Endothelial cell of umbilical vein (primary cell): ENCODE measurements around the gene COA3. TPM values are rescaled to one million over a fixed set of nuclear protein-coding genes. Genes with fewer than 3 reads are reported as not detected.

Experiments used
- BruUV-seq: library from RNA; stranded (reverse); fragments of 400-500 nt; replicated peaks from 2 replicates; lab custom pipeline; 2021; lab: Mats Ljungman, UMichigan
- CTCF ChIA-PET: fragments of 300-600, 350-600 bp; sonication (Branson Sonifier 250); formaldehyde crosslinking; loops from one replicate; lab custom pipeline; 2021; ENCODE audit warnings: antibody characterized with exemption, inconsistent platforms; lab: Charles Lee
- POLR2A ChIA-PET: fragments of 300-600, 350-600 bp; sonication (Branson Sonifier 250); formaldehyde crosslinking; loops from one replicate; lab custom pipeline; 2021; ENCODE audit warnings: antibody characterized with exemption, inconsistent platforms; lab: Charles Lee
- DNase-seq: peaks from one replicate; pipeline ENCODE4 v3.0.0-alpha.2; 2011; ENCODE audit warnings: low read depth, low spot score
- FAIRE-seq: peaks from 2 replicates; lab custom pipeline; 2011; peaks lifted over from hg19 to GRCh38; lab: Jason Lieb, UNC
- H2AFZ ChIP-seq: 2 replicates; pipeline ENCODE4 v1.6.0; 2012; ENCODE audit warnings: low read depth, low read length, control low read depth, inconsistent platforms
- H3K27ac ChIP-seq: 2 replicates; pipeline ENCODE4 v1.5.1; 2011; ENCODE audit warnings: low read depth, mild to moderate bottlenecking, control low read depth, low read length, moderate library complexity; ENCODE audit not compliant: insufficient read depth
- H3K27me3 ChIP-seq, 2 experiments: 2 replicates each; pipeline versions ENCODE4 v1.6.0 to v1.6.1; 2011; ENCODE audit warnings: low read length in 2 of 2, mixed read lengths in 1 of 2; ENCODE audit not compliant: control insufficient read depth in 2 of 2, insufficient read depth in 2 of 2
- H3K36me3 ChIP-seq, 2 experiments: 2 replicates in 1 of 2; 3 replicates in 1 of 2; pipeline ENCODE4 v1.5.1; 2011; ENCODE audit warnings: low read length in 2 of 2, mild to moderate bottlenecking in 1 of 2, moderate library complexity in 1 of 2; ENCODE audit not compliant: control insufficient read depth in 2 of 2, insufficient read depth in 2 of 2; ENCODE audit errors: extremely low read depth in 1 of 2
- H3K4me1 ChIP-seq: 3 replicates; pipeline ENCODE4 v1.5.1; 2011; ENCODE audit warnings: mild to moderate bottlenecking, low read length; ENCODE audit not compliant: control insufficient read depth, insufficient read depth; ENCODE audit errors: extremely low read depth
- H3K4me2 ChIP-seq: 2 replicates; pipeline ENCODE4 v1.6.1; 2011; ENCODE audit warnings: low read length, control low read depth, mixed read lengths; ENCODE audit not compliant: insufficient read depth
- H3K4me3 ChIP-seq, 3 experiments: fragments of 200-600 bp in 1 of 3; sonication (generic), shearing (Covaris generic) in 1 of 3; replicated peaks in 1 of 3; 2 replicates each; pipeline ENCODE4 v1.5.1; 2011 to 2016; ENCODE audit warnings: control low read depth in 3 of 3, low read length in 3 of 3, mild to moderate bottlenecking in 2 of 3, inconsistent platforms in 1 of 3, low read depth in 1 of 3, moderate library complexity in 1 of 3; ENCODE audit not compliant: insufficient read depth in 1 of 3
- H3K79me2 ChIP-seq: 2 replicates; pipeline ENCODE4 v1.6.0; 2012; ENCODE audit warnings: low read length, inconsistent platforms; ENCODE audit not compliant: control insufficient read depth, insufficient read depth
- H3K9ac ChIP-seq: replicated peaks from 2 replicates; pipeline ENCODE3; 2011; ENCODE audit warnings: low read length, control low read depth; ENCODE audit not compliant: insufficient read depth; ENCODE audit errors: extremely low read depth
- H3K9me1 ChIP-seq: replicated peaks from 3 replicates; pipeline ENCODE4 v1.6.0; 2011; ENCODE audit warnings: mild to moderate bottlenecking, low read length; ENCODE audit not compliant: control insufficient read depth, insufficient read depth; ENCODE audit errors: extremely low read depth
- H3K9me3 ChIP-seq: replicated peaks from 2 replicates; pipeline ENCODE4 v1.5.1; 2012; ENCODE audit warnings: low read length, inconsistent platforms; ENCODE audit not compliant: control insufficient read depth, insufficient read depth
- H4K20me1 ChIP-seq: replicated peaks from 2 replicates; pipeline ENCODE3; 2011; ENCODE audit warnings: mild to moderate bottlenecking, low read length; ENCODE audit not compliant: control insufficient read depth, insufficient read depth; ENCODE audit errors: extremely low read depth
- EZH2 ChIP-seq: IDR thresholded peaks from 2 replicates; pipeline ENCODE4 v1.6.1; 2012; ENCODE audit warnings: borderline replicate concordance, low read depth, mild to moderate bottlenecking, moderate library complexity, low read length, inconsistent platforms; ENCODE audit not compliant: severe bottlenecking
- POLR2AphosphoS5 ChIP-seq: IDR thresholded peaks from 2 replicates; pipeline ENCODE4 v1.6.1; 2012; ENCODE audit warnings: low read depth, mild to moderate bottlenecking, control low read depth, low read length, moderate library complexity; ENCODE audit not compliant: insufficient read depth
- dilution Hi-C: fragments of 300-500 bp; cut with MboI; formaldehyde crosslinking; loops from one replicate; pipeline ENCODE4 v1.15.0; 2019; ENCODE audit warnings: low sequenced_read_pairs; ENCODE audit not compliant: extremely low pct_ligation_motif_present
- intact Hi-C: fragments of 100-400 bp; cut with micrococcal nuclease; formaldehyde crosslinking; loops from one replicate; pipeline ENCODE4 v1.10.0; 2022
- polyA plus RNA-seq, 4 experiments: library from polyadenylated mRNA; depleted of rRNA in 3 of 4; stranded (reverse) in 3 of 4; unstranded in 1 of 4; fragments of >200 nt; gene quantifications; 2 replicates each; pipeline versions ENCODE4 v1.2.1 to v1.2.3, GENCODE V29; 2011 to 2012; ENCODE audit warnings: missing spikeins in 1 of 4
- total RNA-seq: library from RNA; stranded (reverse); gene quantifications from 2 replicates; pipeline ENCODE4 v1.2.3, GENCODE V29; 2021

The COA3 gene
- total and polyA plus RNA-seq, 2 donors (not counting 3 experiments of a cell fraction or from before 2014, with no cell fraction given) = 56.6 to 126 TPM

- intact Hi-C loops = loop anchor here (5.0 kb wide), 1 partner anchor 104 kb away; the partner anchor contains the start of gene PLEKHH3
- Histone ChIP-seq H3K79me2 (no peaks in the 10 kb centered on the region), H3K9me1 (no peaks in the 10 kb centered on the region), H3K9ac (no peak overlapping the region), H2AFZ (peak overlapping the region; percentile 53), H4K20me1 (no peaks in the 10 kb centered on the region), H3K9me3 (no peaks in the 10 kb centered on the region), H3K27me3 (peaks cover 14 to 15% of the 10 kb centered on the region in 2 experiments), H3K4me2 (peak overlapping the region; percentile 54), H3K27ac (no peak overlapping the region), H3K4me3 (peak overlapping the region in 2 of 3 experiments; percentile 16 to 48), H3K4me1 (peaks cover 35% of the 10 kb centered on the region), H3K36me3 (peaks cover 0 to 8% of the 10 kb centered on the region in 2 experiments)
- peak; percentile 12 for FAIRE-seq
- DNase-seq = no peak
- ChIA-PET CTCF (interaction anchor here (0.7 to 4.7 kb wide), 7 partner anchors 8 to 59 kb away, joined by 3 to 44 read pairs (median 4); partner anchors contain the start of genes BECN1 and VPS25), POLR2A (interaction anchor here (0.5 to 0.9 kb wide), 3 partner anchors 15 to 50 kb away, joined by 3 to 4 read pairs (median 3); partner anchors contain the start of gene RAMP2)
- no TSS peak for BruUV-seq
- dilution Hi-C loops = no loop called here
- TF ChIP-seq EZH2 (peak; percentile 47), POLR2AphosphoS5 (no peak)
Observed at GRCh38 chr17:42780851-42781638, 17.5 kb downstream of the COA3 start.
